ENCODE results near the gene NUP93.

GRCh38 chr16:56776562-56776961, 46.6 kb downstream of the NUP93 start:
- TF ChIP-seq CTCF (conservative IDR thresholded peaks at IDR 0.05), result no peak
- no peak for TF ChIP-seq EZH2 (IDR thresholded peaks at IDR 0.05; ENCODE audit: low read depth)
